ENCODE data around the gene KIAA0408. TPM values are rescaled to one million over a fixed set of nuclear protein-coding genes. Genes with fewer than 3 reads are reported as not detected.

Gene KIAA0408
- polyA plus RNA-seq, 1 of the 3 experiments (the other 2 are of a cell fraction): 4.0 TPM

DNA sequence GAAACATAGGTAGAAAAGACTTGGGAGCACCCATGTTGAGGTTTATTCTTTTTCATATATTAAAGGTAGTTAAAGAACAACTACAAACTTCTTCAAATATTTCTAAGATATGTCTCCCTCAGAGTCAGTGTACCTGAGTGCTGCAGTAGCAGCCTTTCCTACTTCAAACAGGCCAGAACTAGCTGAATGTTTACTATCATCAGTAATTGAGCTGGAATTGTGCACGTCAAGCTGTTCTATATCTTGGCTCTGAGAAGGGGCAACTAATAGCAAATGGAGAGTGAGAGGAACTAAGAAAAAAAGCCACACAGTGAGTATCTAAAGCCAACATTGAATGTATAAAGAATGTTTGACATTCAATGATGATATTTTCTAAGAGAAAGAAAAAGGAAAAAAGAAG lies 38.2 kb upstream of the KIAA0408 start:
- Histone ChIP-seq H3K9ac (no peak overlapping the region), H3K4me3 (ENCODE audit: low read depth in 2 of 2, low read length in 1 of 2) (no peak overlapping the region), H3K9me3 (no peaks in the 10 kb centered on the region), H3K27me3 (ENCODE audit: insufficient read depth) (no peaks in the 10 kb centered on the region), H3K4me2 (no peak overlapping the region), H3K36me3 (replicated peaks in 1 of 2; ENCODE audit: control insufficient read depth in 1 of 2, insufficient read depth in 2 of 2, low read length in 1 of 2) (peaks cover 6 to 24% of the 10 kb centered on the region in 2 experiments), H3F3A (replicated peaks; ENCODE audit: insufficient read depth) (no peaks in the 10 kb centered on the region), H4K20me1 (ENCODE audit: insufficient read depth) (no peaks in the 10 kb centered on the region), H2AFZ (ENCODE audit: low read depth) (no peak overlapping the region), H3K9me2 (no peaks in the 10 kb centered on the region), H3K4me1 (ENCODE audit: control insufficient read depth in 1 of 2, insufficient read depth in 2 of 2, low read depth in 1 of 2, low read length in 1 of 2) (no peaks in the 10 kb centered on the region), H3K79me2 (ENCODE audit: insufficient read depth) (no peaks in the 10 kb centered on the region), H3K27ac (ENCODE audit: low read depth in 2 of 2, low read length in 1 of 2) (no peak overlapping the region)
- TF ChIP-seq ELF1 (IDR thresholded peaks at IDR 0.05): no peak
- TF ChIP-seq, protein P1, sequence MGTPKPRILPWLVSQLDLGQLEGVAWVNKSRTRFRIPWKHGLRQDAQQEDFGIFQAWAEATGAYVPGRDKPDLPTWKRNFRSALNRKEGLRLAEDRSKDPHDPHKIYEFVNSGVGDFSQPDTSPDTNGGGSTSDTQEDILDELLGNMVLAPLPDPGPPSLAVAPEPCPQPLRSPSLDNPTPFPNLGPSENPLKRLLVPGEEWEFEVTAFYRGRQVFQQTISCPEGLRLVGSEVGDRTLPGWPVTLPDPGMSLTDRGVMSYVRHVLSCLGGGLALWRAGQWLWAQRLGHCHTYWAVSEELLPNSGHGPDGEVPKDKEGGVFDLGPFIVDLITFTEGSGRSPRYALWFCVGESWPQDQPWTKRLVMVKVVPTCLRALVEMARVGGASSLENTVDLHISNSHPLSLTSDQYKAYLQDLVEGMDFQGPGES (IDR thresholded peaks at IDR 0.05; ENCODE audit: low read depth, low read length): no peak
- TF ChIP-seq EZH2phosphoT487 (IDR thresholded peaks at IDR 0.05; ENCODE audit: borderline replicate concordance, low read depth): no peak
- TF ChIP-seq GABPA (IDR thresholded peaks at IDR 0.05; ENCODE audit: low read depth): no peak
- no peak for TF ChIP-seq FOXJ3 (CRISPR knock-in tag; IDR thresholded peaks at IDR 0.05)
- TF ChIP-seq EP300 (IDR thresholded peaks at IDR 0.05; ENCODE audit: borderline replicate concordance in 1 of 2, low read depth in 1 of 2, low read length in 1 of 2): no peak
- TF ChIP-seq, protein P2, sequence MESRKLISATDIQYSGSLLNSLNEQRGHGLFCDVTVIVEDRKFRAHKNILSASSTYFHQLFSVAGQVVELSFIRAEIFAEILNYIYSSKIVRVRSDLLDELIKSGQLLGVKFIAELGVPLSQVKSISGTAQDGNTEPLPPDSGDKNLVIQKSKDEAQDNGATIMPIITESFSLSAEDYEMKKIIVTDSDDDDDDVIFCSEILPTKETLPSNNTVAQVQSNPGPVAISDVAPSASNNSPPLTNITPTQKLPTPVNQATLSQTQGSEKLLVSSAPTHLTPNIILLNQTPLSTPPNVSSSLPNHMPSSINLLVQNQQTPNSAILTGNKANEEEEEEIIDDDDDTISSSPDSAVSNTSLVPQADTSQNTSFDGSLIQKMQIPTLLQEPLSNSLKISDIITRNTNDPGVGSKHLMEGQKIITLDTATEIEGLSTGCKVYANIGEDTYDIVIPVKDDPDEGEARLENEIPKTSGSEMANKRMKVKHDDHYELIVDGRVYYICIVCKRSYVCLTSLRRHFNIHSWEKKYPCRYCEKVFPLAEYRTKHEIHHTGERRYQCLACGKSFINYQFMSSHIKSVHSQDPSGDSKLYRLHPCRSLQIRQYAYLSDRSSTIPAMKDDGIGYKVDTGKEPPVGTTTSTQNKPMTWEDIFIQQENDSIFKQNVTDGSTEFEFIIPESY (IDR thresholded peaks at IDR 0.05; ENCODE audit: borderline replicate concordance, low read depth): no peak
- TF ChIP-seq SIN3A (IDR thresholded peaks at IDR 0.05; ENCODE audit: borderline replicate concordance, low read depth, low read length): no peak
- TF ChIP-seq, protein P3, sequence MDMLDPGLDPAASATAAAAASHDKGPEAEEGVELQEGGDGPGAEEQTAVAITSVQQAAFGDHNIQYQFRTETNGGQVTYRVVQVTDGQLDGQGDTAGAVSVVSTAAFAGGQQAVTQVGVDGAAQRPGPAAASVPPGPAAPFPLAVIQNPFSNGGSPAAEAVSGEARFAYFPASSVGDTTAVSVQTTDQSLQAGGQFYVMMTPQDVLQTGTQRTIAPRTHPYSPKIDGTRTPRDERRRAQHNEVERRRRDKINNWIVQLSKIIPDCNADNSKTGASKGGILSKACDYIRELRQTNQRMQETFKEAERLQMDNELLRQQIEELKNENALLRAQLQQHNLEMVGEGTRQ (IDR thresholded peaks at IDR 0.05; ENCODE audit: borderline replicate concordance, low read depth, low read length): no peak
- no peak for TF ChIP-seq RAD21 (IDR thresholded peaks at IDR 0.05; ENCODE audit: low read length)
- TF ChIP-seq RXRA (IDR thresholded peaks at IDR 0.05; ENCODE audit: borderline replicate concordance, low read depth): no peak
- TF ChIP-seq, protein P4, sequence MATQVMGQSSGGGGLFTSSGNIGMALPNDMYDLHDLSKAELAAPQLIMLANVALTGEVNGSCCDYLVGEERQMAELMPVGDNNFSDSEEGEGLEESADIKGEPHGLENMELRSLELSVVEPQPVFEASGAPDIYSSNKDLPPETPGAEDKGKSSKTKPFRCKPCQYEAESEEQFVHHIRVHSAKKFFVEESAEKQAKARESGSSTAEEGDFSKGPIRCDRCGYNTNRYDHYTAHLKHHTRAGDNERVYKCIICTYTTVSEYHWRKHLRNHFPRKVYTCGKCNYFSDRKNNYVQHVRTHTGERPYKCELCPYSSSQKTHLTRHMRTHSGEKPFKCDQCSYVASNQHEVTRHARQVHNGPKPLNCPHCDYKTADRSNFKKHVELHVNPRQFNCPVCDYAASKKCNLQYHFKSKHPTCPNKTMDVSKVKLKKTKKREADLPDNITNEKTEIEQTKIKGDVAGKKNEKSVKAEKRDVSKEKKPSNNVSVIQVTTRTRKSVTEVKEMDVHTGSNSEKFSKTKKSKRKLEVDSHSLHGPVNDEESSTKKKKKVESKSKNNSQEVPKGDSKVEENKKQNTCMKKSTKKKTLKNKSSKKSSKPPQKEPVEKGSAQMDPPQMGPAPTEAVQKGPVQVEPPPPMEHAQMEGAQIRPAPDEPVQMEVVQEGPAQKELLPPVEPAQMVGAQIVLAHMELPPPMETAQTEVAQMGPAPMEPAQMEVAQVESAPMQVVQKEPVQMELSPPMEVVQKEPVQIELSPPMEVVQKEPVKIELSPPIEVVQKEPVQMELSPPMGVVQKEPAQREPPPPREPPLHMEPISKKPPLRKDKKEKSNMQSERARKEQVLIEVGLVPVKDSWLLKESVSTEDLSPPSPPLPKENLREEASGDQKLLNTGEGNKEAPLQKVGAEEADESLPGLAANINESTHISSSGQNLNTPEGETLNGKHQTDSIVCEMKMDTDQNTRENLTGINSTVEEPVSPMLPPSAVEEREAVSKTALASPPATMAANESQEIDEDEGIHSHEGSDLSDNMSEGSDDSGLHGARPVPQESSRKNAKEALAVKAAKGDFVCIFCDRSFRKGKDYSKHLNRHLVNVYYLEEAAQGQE (IDR thresholded peaks at IDR 0.05; ENCODE audit: low read depth, low read length): no peak
- DNase-seq: no peak
- CTCF ChIA-PET: interaction anchor here (2.6 to 17.9 kb wide), 2 partner anchors 12 to 20 kb away, joined by 6 to 163 read pairs; partner anchors contain the start of gene MTCL3
- POLR2A ChIA-PET: no interaction called here
- WGBS (ENCODE audit: low lambda C conversion rate): 91% methylated on average over 1 of the region's 1 CpG

All from SK-N-SH (cell line).